AG04450 (cell line): Measurements from ENCODE around the gene PRKCH. TPM values are rescaled to one million over a fixed set of nuclear protein-coding genes. Genes with fewer than 3 reads are reported as not detected.

Source experiments
- CTCF ChIA-PET: fragments of 300-600, 350-600 bp; formaldehyde crosslinking; extraction: SDS; loops from one replicate; lab custom pipeline; 2022; ENCODE audit warnings: antibody characterized with exemption, inconsistent platforms; lab: Charles Lee
- POLR2A ChIA-PET: fragments of 350-600 bp; formaldehyde crosslinking; extraction: SDS; loops from one replicate; lab custom pipeline; 2021; ENCODE audit warnings: antibody characterized with exemption, inconsistent platforms; lab: Yijun Ruan, JAX
- DNase-seq: peaks from one replicate; pipeline ENCODE4 v3.0.0-alpha.2; 2011; ENCODE audit warnings: low read depth, low spot score
- H3K27ac ChIP-seq: one replicate; pipeline ENCODE4 v1.5.1; 2012; ENCODE audit warnings: low read depth, low read length, control low read depth
- H3K27me3 ChIP-seq: one replicate; pipeline ENCODE4 v1.6.0; 2012; ENCODE audit warnings: low read length; ENCODE audit not compliant: control insufficient read depth, insufficient read depth
- H3K4me3 ChIP-seq: 2 replicates; pipeline ENCODE4 v1.5.1; 2011; ENCODE audit warnings: mild to moderate bottlenecking, low read depth, low read length, control low read depth
- H3K9me3 ChIP-seq: 2 replicates; pipeline ENCODE4 v1.5.1; 2012; ENCODE audit warnings: low read length; ENCODE audit not compliant: control insufficient read depth, insufficient read depth
- polyA plus RNA-seq: library from polyadenylated mRNA; depleted of rRNA; stranded (reverse); fragments of >200 nt; gene quantifications from 2 replicates; pipeline ENCODE4 v1.2.3, GENCODE V29; 2011
- TF ChIP-seq, protein P1 (sequence below): IDR thresholded peaks from 2 replicates; pipeline ENCODE4 v1.5.1; 2011; ENCODE audit warnings: low read depth, low read length, control low read depth, inconsistent platforms

The PRKCH gene
- polyA plus RNA-seq, 1 experiment: 1.6 TPM

DNA sequence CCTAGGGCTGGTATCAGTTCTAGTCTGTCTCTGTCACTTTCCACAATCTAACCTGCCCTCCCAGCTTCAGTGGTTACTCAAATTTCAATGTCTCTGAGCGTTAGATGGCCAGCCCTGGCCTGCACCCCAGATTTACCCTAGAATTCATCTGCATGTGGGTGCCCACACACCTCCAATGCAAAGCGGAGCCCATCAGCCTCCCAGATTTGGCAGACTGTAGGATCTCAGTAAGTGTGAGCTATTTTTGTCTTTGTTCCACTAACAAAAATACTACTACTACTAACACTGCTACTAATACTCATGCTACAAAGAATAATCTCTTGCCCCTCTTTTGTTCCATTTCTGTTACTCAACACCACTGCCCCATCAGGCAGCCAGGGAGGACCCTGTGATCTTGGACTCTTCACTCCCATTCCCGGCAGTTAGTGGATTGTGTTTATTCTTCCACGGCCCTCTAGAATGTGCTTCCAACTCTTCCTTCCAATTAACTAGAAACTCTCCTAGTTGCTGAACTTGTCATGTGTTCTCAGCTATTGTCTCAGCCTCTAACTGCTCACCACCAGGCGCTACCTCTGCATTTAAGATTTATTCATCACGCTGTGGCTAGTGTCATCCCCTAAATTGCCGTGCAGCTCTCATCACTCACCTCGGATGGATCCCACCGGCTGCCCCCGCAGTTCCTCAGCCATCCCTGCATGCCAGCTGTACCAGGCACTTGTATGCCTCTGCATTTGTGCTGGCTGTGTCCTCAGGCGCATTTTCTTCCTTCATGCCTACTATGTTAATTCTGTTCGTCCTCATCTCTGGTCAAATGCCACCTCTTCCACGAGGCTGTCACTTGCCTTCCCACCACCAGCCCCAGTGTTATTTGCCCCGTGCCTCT is 223.3 kb downstream of the PRKCH start:
- CTCF ChIA-PET: interaction anchor here (0.9 to 1.3 kb wide), 3 partner anchors 9 to 69 kb away, joined by 3 to 5 read pairs (median 3); no protein-coding TSS in a partner anchor
- POLR2A ChIA-PET: interaction anchor here (0.6 to 1.0 kb wide), 2 partner anchors 9 to 68 kb away, joined by 4 to 5 read pairs; no protein-coding TSS in a partner anchor

DNA sequence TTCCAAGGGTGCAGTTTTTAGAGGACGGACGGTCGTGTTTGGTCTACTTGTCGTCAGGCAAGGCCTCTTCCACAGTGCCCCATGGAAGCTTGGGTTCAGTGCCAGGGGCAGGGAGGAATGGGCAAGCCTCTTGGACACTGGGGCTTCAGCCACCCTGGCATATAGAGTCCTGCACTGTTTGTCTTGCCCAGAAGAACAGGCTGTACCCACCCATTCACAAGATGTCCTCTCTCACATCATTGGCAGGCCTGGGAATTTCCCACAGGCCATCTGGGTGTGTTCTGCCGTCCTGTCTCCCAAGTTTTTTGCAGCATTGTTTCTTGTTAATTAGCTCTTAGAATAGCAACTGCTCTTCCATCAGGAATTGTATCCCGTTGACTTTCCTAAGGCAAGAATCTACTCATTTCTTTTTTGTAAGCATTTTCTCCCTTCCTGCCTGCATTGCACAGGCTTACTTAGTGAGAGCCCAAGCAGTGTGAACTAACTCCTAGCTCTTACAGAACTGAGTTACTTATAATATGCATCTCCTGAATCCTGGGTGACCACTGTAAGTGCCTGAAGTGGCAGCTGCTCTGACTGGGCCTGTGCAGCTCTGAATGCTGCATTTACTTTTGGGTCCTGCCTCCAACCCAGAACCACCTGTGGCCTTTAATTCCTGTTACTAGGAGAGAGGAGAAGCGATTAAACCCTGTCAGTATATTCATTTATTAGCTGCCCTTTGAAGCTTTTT is 224.5 kb downstream of the PRKCH start:
- TF ChIP-seq, protein P1, sequence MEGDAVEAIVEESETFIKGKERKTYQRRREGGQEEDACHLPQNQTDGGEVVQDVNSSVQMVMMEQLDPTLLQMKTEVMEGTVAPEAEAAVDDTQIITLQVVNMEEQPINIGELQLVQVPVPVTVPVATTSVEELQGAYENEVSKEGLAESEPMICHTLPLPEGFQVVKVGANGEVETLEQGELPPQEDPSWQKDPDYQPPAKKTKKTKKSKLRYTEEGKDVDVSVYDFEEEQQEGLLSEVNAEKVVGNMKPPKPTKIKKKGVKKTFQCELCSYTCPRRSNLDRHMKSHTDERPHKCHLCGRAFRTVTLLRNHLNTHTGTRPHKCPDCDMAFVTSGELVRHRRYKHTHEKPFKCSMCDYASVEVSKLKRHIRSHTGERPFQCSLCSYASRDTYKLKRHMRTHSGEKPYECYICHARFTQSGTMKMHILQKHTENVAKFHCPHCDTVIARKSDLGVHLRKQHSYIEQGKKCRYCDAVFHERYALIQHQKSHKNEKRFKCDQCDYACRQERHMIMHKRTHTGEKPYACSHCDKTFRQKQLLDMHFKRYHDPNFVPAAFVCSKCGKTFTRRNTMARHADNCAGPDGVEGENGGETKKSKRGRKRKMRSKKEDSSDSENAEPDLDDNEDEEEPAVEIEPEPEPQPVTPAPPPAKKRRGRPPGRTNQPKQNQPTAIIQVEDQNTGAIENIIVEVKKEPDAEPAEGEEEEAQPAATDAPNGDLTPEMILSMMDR: no peak
- H3K9me3 ChIP-seq: no peaks in the 10 kb centered on the region
- no peak overlapping the region for H3K4me3 ChIP-seq
- H3K27me3 ChIP-seq: no peaks in the 10 kb centered on the region
- DNase-seq: no peak
- H3K27ac ChIP-seq: no peak overlapping the region
- ChIA-PET POLR2A (no interaction called here), CTCF (interaction anchor here (1.3 to 1.4 kb wide), 2 partner anchors 15 to 70 kb away, joined by 5 to 7 read pairs; no protein-coding TSS in a partner anchor)

More for the DNA sequence above, 223.3 kb downstream of the PRKCH start:
- Histone ChIP-seq H3K4me3 (no peak overlapping the region), H3K9me3 (no peaks in the 10 kb centered on the region), H3K27me3 (no peaks in the 10 kb centered on the region), H3K27ac (no peak overlapping the region)
- TF ChIP-seq, protein P1: no peak
- DNase-seq: no peak

DNA sequence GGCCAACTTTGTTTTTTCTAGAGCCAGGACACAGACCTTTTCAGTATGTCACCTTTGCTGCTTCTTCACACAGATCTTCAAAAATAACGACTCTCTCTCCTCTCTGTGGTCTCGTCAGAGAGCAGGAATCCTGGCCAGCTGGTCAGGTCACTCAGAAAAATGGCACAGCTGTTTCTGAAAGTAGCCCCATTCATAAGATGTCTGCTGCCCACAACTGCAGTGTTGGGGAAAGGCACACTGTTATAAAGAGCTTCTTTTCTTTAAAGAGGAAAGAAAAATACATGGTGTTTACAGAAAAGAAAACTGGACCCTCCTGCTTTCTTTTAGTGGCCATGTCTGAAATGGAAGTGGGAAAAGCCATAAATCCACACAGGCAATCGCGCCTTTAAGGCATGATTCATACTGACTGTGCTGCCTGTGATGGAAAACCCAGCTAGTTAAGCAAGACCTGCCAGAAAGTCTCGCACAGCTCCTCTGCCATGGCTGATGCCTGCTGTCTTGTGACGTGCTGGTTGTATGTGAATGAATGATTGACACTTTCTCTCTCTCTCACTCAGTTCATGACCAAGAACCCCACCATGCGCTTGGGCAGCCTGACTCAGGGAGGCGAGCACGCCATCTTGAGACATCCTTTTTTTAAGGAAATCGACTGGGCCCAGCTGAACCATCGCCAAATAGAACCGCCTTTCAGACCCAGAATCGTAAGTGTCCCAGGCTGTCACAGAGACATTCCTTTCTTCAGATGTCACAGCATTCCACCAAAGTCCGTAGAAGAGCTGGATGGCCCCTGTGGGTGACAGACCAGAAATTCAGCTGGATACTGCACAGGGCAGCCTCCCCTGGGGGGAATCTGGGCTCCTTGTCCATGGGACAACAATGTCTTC is 226.0 kb downstream of the PRKCH start:
- no peak for DNase-seq
- Histone ChIP-seq H3K27ac (peak overlapping the region; percentile 87), H3K9me3 (no peaks in the 10 kb centered on the region), H3K27me3 (no peaks in the 10 kb centered on the region), H3K4me3 (no peak overlapping the region)
- CTCF ChIA-PET: interaction anchor here (0.6 to 1.4 kb wide), 8 partner anchors 10 to 1145 kb away, joined by 3 to 7 read pairs (median 4); no protein-coding TSS in a partner anchor
- POLR2A ChIA-PET: interaction anchor here (0.7 to 1.3 kb wide), 6 partner anchors 10 to 72 kb away, joined by 3 to 11 read pairs (median 6); no protein-coding TSS in a partner anchor
- TF ChIP-seq, protein P1: no peak

DNA sequence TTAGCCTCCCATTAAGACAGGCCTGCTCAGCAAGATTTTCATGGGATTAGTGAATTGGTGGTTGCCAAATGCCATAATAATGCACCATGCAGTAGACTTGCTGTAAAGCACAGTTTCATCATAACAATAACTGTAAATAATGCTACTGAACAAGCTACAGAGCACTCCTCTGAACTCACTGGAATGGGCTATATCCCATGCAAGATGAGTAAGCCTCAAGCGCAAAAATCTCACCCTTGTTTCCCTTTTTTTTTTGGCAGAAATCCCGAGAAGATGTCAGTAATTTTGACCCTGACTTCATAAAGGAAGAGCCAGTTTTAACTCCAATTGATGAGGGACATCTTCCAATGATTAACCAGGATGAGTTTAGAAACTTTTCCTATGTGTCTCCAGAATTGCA is 228.0 kb downstream of the PRKCH start:
- Histone ChIP-seq H3K4me3 (no peak overlapping the region), H3K27me3 (no peaks in the 10 kb centered on the region), H3K9me3 (no peaks in the 10 kb centered on the region), H3K27ac (no peak overlapping the region)
- POLR2A ChIA-PET: interaction anchor here (0.7 kb wide), 1 partner anchor 59 kb away, joined by 6 read pairs; no protein-coding TSS in a partner anchor
- no peak for DNase-seq
- CTCF ChIA-PET: no interaction called here
- TF ChIP-seq, protein P1: no peak
